SK-N-SH treated with all-trans-retinoic acid at 6 μM for 48 hours (cell line): ENCODE measurements around the gene ERC1.

ENCODE experiments used
- BACH2 ChIP-seq: fragments of 250-450 bp; sonication (Bioruptor Pico); IDR thresholded peaks from 2 replicates; pipeline ENCODE4 v1.9.0; 2021; ENCODE audit warnings: mild to moderate bottlenecking, borderline replicate concordance
- OSR1 ChIP-seq: fragments of 250-450 bp; sonication (Bioruptor Pico); IDR thresholded peaks from 2 replicates; pipeline ENCODE4 v1.8.0; 2022; ENCODE audit warnings: moderate library complexity, mild to moderate bottlenecking, inconsistent platforms
- TCF4 ChIP-seq: fragments of 250-450 bp; sonication (Bioruptor Pico); IDR thresholded peaks from 2 replicates; pipeline ENCODE4 v1.8.0; 2021; ENCODE audit warnings: mild to moderate bottlenecking, moderate library complexity, borderline replicate concordance
- ZFP30 ChIP-seq: fragments of 450-650 bp; formaldehyde crosslinking; IDR thresholded peaks from 2 replicates; pipeline ENCODE4 v1.5.0; 2022; ENCODE audit warnings: mild to moderate bottlenecking, moderate library complexity
- ZNF565 ChIP-seq: fragments of 450-650 bp; formaldehyde crosslinking; conservative IDR thresholded peaks from 2 replicates; pipeline ENCODE4 v1.5.0; 2020; ENCODE audit warnings: low read depth, mild to moderate bottlenecking, moderate library complexity
- ZNF70 ChIP-seq: fragments of 450-650 bp; formaldehyde crosslinking; IDR thresholded peaks from 2 replicates; pipeline ENCODE4 v1.5.0; 2020; ENCODE audit warnings: mild to moderate bottlenecking, moderate library complexity

DNA sequence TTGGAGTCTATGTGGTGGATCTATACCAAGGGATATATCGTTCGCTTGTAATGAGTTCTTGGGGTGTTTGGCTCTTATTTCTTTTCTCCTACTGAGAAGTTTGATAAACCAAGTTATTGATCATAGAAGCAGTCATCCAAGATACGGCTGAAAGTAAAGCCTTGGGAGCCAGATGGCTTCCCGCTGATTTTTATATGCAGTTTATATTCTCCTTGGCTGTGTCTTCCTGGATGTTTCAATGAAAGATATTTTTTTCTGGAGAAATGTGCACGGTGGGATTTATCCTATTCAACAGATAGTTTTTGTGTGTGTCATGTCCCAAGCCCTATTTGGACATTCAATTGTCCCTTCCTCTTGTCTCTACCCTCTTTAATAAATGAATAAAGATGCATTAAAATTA lies 289.0 kb downstream of the ERC1 start:
- no peak for TF ChIP-seq ZNF565 (CRISPR knock-in tag)
- TF ChIP-seq ZNF70 (CRISPR knock-in tag): no peak
- TF ChIP-seq TCF4: no peak
- TF ChIP-seq ZFP30 (CRISPR knock-in tag): no peak
- no peak for TF ChIP-seq BACH2
- TF ChIP-seq OSR1 (CRISPR knock-in tag): no peak
